Smooth muscle cell of the coronary artery (primary cell): ENCODE data around the gene CALY. TPM values are rescaled to one million over a fixed set of nuclear protein-coding genes. Genes with fewer than 3 reads are reported as not detected.

Source experiments
- total RNA-seq: library from RNA; depleted of rRNA; stranded (reverse); fragments of >200 nt; gene quantifications from 2 replicates; pipeline ENCODE4 v1.2.3, GENCODE V29; 2014; ENCODE audit warnings: low replicate concordance

CALY gene
- total RNA-seq = not detected in 2 replicates

GRCh38 chr10:133336577-133337369, at the start of gene CALY:
TSS of gene CALY (minus strand) at chr10:133336896. CDS start at chr10:133328989, 7,907 bp downstream.

GRCh38 chr10:133379152-133379800, 42.6 kb upstream of the CALY start, which contains the start of gene PAOX:
TSS of gene PAOX (plus strand) at chr10:133379262. CDS start at chr10:133379317, 55 bp downstream.

GRCh38 chr10:133373174-133374090, 36.7 kb upstream of the CALY start, which contains the start of gene ECHS1:
TSS of gene ECHS1 (minus strand) at chr10:133373354. CDS start at chr10:133373333, 21 bp downstream.

GRCh38 chr10:133357285-133358161, 20.8 kb upstream of the CALY start, which contains the start of gene FUOM:
TSS of gene FUOM (minus strand) at chr10:133358019. CDS start at chr10:133358007, 12 bp downstream.

GRCh38 chr10:133308421-133309099, 28.1 kb downstream of the CALY start, which contains the start of the genes TUBGCP2 and ZNF511:
TSS of gene TUBGCP2 (minus strand) at chr10:133308872. CDS start at chr10:133302941, 5,931 bp downstream.
TSS of gene ZNF511 (plus strand) at chr10:133308914. CDS start at chr10:133308944, 30 bp downstream.

GRCh38 chr10:133276435-133277201, 60.1 kb downstream of the CALY start, which contains the start of gene ADAM8:
TSS of gene ADAM8 (minus strand) at chr10:133276868. CDS start at chr10:133276817, 51 bp downstream.

Other genes with a start within 250 kb of the CALY start
- not detected in 2 replicates for gene ADGRA1, start 249.0 kb downstream of the CALY start, total RNA-seq
- gene KNDC1, start 176.7 kb downstream of the CALY start, total RNA-seq = 0.23 and 1.6 TPM in 2 replicates
- not detected in 2 replicates for gene UTF1, start 106.7 kb downstream of the CALY start, total RNA-seq
- gene VENTX, start 99.0 kb downstream of the CALY start, total RNA-seq = not detected in 2 replicates
- 0.60 and 2.0 TPM in 2 replicates for gene ADAM8, start 60.0 kb downstream of the CALY start, total RNA-seq
- 58.4 and 92.9 TPM in 2 replicates for gene TUBGCP2, start 28.0 kb downstream of the CALY start, total RNA-seq
- 19.8 and 21.9 TPM in 2 replicates for gene ZNF511, start 28.0 kb downstream of the CALY start, total RNA-seq
- gene PRAP1, start 10.5 kb upstream of the CALY start, total RNA-seq = not detected in 2 replicates
- 3.2 and 24.3 TPM in 2 replicates for gene FUOM, start 21.1 kb upstream of the CALY start, total RNA-seq
- 30.3 and 69.2 TPM in 2 replicates for gene ECHS1, start 36.5 kb upstream of the CALY start, total RNA-seq
- 5.2 and 5.3 TPM in 2 replicates for gene PAOX, start 42.4 kb upstream of the CALY start, total RNA-seq
- 19.2 and 34.1 TPM in 2 replicates for gene MTG1, start 57.3 kb upstream of the CALY start, total RNA-seq
- 0.08 and 0.12 TPM in 2 replicates for gene SPRN, start 87.7 kb upstream of the CALY start, total RNA-seq
- 1.3 and 2.7 TPM in 2 replicates for gene SCART1, start 117.0 kb upstream of the CALY start, total RNA-seq
- gene CYP2E1, start 190.5 kb upstream of the CALY start, total RNA-seq = 0.53 and 0.59 TPM in 2 replicates
- gene SYCE1, start 228.7 kb upstream of the CALY start, total RNA-seq = 0.90 TPM in 1 of 2 replicates, not detected in the other